NCI-H187 (cell line): ENCODE measurements around the gene C2CD4D.

Experiments
- DNase-seq, 2 experiments: peaks; one replicate each; lab custom pipeline; 2025; lab: John Stamatoyannopoulos, UW

Gene C2CD4D

DNA sequence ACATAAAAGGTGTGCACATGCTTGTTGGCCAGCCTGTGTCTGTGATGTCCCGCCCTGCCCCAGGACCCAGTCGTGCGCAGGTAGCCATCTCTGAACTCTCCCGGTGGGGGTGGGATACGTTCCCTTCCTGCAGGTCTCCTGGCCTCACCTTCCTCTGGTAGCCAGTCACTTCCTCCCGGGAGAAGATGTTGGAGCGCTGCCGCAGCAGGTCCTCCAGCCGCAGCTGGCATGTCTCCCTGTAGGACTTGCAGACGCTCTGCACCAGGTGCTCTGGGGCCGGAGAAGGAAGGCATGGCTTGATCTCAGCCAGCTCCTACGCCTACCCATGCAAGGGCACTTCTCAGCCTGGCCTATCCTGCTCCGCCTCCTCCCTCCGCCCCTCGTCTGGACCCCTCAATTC is 25.2 kb downstream of the C2CD4D start:
- no peak for DNase-seq

DNA sequence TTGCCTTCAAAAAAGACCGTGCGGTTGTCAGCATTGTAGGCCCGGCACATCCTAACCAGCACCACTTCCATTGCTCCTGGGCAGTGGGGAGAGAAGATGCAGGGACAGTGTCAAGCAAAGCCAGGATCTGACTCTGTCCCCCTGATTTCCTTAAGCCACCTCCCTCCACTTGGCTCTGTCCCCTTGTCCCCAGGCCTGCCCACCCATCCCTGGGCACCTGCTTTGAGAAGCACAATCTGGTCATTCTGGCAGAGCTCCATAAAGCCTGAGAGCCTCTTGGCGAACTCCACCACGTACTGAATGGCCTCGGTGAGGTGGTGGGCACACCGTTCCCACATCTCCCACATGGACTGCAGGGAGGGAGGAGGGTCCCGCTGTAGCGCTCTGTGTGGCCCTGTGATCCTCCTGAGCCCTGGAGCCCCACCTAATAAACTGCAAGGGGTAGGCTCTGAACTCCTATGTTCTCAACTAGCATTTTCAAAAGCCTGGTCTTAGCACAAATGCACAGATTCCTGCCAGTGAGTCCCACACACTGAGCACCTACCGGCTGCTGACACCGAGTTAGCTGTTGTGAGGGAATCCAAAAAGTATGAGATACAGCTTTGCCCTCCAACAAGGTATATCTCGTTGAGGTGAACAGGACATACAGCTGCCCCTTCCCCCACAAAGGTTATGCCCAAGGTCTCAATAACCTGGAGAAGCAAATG is 26.2 kb downstream of the C2CD4D start:
- no peak for DNase-seq

DNA sequence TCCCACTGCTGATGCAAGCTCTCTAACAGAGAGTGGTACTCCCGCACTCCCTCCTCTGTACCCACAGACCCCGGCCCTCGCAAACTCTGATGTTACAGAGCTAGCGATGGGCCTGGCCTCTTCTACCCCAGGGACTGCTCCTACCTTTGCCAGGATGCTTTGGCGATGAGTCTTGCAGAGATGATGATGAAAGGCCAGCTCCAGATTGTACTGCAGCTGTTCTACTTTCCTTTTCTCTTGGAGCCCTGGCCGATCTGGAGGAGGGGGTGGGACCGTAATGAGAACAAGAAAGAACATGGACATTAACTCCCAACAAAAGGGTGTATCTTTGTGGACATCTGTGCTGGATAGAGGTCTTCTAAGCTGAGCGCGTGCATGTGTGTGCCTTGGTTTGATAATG is 28.4 kb downstream of the C2CD4D start:
- DNase-seq: no peak

DNA sequence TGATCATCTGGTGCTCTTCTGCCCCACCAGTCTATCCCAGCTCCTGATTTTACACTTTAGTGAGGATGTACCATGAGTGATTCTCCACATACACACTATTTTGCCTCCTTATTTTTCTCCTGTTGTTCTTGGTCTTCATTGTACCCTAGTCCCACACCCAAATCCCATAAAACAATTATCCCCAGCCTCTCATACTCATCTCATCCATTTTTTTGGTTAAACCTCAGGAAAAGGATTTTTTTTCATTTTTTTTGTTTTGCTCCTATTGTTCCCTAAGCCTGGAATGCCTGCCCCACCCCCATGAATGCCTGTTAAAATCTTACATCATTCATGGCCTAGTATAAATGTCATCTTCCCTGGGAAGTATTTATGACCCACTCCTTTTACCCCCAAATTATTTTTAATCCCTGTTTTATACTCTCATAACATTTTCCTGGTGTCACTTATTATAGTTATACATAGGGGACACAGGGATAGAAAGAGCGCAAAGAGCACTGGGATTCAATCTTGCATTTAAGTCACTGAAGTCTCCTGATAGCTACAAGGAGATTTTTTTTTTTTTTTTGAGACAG is 29.5 kb downstream of the C2CD4D start:
- DNase-seq: no peak

DNA sequence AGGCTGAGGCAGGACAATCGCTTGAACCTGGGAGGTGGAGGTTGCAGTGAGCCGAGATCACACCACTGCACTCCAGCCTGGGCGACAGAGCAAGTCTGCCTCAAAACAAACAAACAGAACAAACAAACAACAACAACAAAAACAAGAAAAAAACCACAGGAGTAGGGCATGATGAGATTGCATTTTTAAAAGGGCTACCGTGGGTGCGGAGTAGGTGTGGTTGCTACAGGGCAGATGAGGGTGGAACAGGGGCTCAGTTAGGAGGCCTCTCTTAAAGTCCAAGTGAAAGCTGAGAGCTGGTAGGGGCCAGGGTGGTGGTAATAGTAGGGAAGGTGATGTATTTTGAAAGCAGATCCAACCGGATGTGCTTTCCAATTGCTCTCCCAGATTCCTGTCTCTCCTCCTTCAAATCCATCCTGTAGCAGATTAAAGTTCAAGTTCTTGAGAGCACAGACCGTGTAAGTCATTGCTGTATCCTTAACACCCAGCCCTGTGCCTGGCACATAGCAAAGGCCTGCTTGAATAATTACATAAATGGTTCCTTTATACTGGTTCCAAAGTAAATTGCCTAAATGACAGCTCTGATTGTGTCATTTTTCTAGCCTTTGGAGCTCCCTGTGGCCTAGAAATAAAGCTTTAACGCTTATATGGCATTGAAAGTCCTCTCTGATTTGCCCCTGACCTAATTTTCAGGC is 30.2 kb downstream of the C2CD4D start:
- no peak for DNase-seq

DNA sequence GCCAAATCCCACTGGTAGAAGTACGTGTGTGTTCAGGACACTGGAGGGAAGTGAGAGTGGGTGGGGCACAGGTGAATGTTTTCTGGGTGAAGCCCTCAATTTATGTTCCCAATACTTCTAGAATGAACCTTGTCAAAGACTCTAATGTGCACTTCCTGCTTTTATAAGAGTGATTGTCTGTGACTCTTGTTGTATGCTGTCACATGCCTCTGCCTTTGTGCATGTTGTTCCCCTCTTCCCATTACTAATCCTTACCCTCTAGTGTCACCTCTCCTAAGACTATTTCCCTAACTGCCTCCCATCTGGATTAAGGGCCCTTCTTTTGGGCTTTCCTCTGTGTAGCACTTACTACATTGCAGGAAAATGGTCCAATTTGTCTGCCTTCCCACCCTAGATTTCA is 31.9 kb downstream of the C2CD4D start:
- DNase-seq: no peak

DNA sequence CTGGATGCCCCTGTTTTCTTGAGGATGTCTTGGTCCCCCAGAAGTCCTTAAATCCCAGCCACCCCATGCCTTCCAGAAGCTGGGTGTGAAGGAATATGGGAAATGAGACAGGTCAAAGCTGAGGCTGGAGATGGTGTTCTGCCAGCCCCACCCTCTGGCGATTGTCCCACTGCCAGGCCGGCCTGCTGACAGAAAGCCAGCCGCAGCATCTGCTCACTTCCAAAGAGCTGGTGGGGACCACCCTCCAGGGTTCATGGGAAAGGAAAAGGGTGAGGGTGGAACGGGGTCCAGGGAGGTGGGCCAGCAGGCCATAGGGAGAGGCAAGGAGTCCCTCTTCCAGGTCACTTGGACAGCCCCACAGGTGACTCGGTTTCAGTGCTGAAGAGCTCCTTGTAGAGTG is 32.5 kb downstream of the C2CD4D start:
- DNase-seq: no peak

DNA sequence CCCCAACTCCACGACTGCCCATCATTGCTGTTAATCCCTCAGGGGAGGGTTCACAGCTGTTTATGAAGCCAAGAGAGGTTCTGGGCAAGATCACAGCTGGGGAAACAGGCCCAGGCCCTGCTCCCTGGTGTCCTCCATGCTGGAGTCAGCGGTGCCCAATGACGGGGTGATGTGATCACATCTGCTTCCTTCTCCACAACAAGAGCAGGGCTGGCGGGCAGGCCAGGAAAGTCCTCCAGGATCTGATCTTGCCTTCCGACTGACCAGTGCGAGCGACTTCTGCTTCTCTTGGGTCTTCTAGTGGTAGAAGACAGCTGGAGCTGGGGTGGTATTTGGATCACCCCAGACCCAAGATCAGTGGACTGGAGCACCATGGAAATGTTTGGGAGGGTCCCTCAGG is 33.5 kb downstream of the C2CD4D start:
- DNase-seq: no peak

DNA sequence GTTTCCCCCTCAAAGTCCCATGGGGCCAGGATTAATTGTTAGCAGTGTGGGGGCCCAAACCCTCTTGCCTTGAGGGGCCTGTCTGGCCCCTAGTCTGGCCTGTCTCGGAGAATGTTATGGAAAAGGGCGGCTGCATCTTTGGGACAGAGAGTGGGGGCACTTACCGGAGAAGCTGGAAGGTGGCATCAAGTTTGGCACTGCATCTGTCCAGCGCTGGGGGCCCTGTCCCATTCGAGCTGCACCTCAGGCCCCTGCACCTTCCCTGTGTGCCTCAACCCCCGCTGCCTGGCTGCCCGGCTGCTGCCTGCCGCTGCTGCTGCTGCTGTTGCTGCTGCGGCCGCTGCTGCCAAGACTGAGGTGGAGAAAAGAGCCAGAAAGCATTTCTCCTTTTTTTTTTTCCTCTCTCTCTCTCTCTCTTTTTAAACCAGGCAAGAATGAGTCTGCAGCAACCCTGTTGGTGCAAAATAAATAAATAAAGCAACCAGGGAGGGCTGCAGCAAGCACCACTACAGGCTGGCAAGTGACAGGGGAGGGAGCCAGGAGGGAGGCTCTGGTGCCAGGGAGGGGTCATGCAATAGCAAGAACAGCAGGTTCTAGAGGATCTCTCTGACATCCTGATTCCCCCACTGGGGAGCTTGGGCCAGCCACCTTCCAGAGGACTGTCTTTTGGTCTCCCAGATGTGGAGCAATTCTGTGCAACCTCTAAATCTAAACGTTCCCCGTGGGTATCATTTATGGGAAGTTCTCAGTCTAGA is 34.4 kb downstream of the C2CD4D start, which contains the start of gene LINGO4:
TSS of gene LINGO4 (minus strand) at position 354 of the 755 bp plus-strand sequence. CDS start 2,715 bp downstream, outside the sequence.
- no peak for DNase-seq

DNA sequence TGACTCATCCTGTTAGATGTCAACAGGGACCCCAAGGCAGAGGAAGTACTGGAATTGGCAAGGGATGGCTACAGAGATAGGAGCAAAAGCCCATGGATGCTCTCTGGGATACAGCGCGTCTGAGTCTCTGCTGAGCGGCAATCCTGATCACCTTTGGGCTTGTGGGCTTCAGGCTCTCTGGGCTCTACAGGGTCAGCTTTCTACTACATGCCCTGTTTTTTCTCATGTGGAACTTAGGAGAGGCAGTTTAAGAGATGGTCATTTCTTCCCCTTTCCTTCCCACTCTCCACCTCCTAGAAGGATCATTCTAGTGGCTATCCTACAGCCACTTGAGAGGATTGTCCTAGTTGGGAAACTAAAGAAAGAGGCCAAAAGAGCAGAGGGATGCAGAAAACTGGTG is 35.7 kb downstream of the C2CD4D start:
- no peak for DNase-seq

DNA sequence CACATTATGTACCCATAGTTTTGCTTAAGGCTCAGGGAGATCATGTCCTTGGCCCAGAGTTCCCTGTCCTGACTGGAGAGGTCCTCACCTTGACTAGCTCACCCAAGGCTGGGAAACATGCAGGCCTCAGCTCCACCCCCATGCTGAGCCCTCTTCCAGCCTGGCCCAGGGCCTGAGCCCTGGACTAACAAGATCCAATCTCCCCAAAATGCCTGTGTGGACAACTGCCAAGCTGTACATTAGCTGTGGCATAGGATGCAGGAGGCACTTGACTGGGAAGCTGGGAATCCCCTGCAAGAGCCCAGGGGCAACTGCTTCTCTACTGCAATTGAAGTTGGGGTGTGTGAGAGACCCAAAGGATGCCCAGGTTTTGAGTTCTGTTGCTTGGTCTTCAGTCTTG is 36.5 kb downstream of the C2CD4D start:
- DNase-seq: no peak

DNA sequence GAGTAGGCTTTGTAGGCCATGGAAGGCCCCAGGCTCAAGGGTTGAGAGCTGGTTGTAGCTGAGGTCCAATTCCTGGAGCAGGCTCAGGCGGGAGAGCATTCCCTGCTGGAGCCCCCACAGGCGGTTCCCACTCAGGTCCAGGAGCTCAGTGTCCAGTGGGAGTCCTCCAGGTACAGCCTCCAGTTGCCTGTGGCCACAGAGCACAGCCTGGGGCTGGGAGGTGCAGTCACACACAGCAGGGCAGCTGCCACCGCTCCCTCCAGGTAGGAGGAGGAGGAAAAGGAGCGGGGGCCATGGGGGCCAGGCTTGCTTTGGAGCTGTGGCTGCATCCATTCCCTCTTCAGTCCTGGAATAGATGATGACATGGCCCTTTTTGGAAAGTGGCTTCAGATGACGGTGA is 37.2 kb downstream of the C2CD4D start:
- DNase-seq: no peak

DNA sequence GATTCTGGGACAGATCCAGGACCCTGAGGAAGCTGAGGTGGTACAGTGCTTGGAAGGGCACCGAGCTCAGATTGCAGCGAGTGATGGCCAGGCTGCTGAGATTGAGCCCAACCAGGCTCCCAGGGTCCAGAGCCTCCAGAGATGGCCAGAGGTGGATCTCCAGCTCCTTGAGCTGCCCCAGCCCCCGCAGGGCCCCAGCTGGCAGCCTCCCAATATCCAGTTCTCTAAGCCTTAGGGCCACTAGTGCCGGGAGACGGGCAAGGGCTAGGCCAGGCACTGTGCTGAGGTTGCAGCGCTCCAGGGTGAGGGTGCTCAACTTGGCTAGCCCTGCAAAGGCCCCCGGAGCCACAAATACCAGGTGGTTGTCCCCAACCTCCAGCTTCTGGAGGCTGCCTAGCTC is 37.8 kb downstream of the C2CD4D start:
- no peak for DNase-seq

DNA sequence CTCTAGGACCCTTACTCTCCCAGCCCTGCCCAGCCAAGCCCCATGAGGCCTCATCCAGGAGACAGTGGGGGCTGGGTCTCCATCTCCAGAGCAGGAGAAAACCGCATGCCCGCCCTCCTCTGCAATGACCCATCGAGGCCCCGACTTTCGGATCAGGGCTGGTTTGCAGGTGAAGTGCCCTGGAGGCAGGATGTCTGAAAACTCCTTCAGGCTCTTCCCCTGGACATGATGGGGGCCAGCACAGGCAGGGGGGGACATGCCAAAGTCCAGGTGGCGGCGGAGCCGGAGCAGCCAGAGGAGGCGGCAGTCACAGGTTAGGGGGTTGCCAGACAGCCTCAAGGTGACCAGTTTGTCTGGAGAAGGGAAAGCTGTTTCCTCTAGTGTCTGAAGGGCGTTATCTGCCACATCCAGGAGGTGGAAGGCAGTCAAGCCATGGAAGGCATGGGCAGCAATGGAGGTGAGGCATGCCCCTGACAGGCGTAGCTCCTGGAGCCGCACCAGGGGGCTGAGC is 38.3 kb downstream of the C2CD4D start:
- no peak for DNase-seq

DNA sequence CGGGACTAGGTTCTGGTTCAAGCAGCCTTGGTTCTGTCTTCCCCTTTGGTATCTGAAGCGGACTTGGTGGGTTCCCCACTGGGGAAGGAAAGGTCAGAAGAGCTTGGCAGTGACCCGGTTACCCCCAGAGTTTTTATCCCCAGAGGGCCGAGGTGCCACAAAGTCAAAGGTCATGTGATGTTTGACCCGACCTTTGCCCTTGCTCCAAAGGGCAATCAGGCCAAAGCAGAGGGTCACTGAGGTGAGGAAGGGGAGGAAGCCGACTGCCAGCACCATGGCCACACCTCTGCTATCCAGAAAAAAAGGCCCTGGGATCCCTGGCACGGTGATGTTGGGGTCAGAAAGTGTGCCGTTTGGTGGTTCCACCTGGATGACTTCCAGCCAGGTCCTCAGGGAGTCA is 38.8 kb downstream of the C2CD4D start:
- DNase-seq: no peak

DNA sequence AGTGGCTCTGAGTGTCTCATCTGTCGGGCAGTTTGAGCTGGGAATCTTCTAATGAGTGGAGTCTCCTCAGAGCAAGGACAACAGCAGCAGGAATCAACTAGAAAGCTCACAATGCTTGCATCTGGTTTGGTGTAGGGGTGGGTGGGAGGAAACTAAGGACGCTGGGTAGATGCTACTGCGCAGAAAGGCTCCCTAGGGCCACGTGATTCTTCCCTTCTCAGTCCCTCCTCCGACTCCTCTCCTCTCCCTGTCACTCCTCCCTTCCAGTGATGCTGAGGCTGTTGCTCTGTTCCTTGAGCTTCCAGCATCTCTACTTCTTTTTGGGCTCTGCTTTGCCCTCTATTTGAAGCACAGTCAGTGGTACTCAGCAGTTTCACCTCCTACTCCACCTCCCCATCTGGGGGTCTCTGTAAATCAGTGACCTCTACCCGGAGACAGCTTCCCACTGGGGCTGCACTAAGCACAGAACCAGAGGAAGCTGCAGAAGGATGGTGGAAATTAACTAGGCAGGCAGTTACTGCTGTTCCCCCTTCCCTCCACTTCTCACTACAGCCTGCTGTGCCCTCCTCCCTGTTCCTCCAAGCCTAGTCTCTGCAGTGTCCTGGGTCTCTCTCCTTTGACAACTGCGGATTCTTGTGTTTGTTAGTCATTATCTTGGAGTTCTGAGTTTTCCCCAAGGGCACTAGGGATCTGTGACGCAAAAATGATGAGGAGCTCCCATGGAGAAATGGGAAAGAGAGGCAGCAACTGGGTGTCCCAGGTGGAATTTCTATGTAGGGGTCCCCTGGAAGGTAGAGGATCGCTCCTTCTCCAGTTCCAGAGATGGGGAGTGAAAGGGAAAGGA is 40.2 kb downstream of the C2CD4D start:
- no peak for DNase-seq

DNA sequence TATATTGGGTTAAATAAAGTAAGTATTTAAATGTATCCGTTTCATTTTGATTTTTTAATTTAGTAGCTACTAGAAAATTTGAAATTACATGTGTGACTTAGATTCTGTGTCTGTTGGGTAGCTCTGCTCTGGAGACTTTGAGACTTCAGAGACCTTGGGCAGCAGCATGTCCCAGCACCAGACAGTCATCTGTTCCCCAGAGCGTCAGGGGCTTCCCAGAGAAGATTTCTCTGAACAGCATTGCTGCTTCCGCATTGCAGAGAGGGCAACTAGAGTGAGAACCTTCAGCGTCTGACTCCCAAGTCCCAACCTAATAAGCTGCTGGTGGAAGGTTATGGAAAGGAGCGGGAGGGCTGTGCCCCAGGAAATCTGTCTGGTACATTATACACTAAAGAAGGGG is 41.0 kb downstream of the C2CD4D start:
- no peak for DNase-seq

DNA sequence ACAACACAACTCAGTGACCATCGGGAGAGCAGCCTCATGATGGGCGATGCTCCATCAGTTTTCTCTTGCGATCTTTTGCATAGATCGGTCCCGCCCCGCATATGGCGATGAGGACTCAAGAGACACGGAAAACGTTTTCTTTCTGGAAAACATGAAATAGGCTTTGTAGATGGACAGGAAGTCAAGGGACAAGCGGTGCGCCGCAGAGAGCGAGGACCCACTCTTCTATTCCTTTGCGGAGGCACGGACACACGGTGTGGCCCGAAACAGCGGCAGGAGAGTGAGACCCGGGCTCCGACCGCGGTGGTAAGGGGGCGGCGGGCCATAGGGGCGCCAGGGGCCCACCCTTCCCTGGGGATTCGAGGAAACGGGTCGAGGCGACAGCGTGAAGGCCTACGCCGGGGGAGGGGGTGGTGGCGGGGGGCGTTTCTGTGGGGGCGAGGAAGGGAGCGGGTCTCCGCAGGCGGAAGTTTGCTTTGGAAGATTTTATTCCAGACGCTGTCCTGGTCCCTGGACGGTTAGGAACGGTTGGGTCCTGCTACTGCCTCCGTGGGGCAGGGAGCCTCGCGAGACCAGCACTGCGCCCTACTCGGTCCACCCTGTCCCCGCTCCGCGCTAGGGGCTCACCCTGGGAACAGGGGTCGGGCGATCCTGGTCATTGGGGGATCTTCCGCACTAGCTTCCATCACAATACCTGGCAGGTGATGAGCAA is 48.5 kb downstream of the C2CD4D start:
- DNase-seq: no peak

DNA sequence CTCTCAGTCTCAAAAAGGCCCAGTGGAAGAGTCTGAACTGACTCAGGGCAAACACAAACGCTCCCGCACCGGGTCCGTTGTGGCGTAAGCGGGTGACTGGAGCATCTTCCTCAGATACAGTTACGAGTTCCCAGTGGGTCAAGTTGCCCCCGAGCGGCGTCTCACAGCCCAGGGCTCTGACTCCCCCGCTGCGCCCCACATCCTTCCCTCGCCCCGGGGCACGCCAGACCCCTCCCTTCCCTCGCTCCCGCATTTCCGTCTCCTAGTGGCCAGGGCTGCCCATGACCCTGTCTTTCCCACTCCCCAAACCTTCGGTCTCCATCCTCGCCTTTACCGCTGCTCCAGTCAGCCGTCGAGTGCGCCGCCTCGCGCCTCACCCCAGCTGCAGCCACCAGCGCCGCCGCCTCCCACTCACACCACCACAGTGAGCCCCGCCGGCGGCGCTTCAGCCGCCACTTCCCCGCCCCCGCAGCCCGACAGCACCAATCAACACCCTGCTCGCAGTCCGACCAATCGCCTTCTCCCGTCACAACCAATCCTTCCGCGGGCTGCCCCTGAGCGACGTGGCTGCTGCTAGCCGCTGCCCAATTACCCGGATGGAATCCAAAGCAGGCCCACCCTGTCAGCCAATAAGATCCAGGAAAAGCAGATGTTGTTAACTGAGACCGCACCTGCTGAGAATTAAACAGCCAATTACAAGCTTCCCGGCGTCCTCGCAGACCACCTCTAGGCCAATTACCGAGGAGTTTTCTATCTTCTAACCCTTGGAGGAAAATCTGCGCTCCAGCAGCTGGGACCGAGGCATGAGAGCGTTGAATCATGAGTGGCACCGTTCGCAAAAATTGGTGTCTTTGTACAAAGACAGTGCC is 49.3 kb downstream of the C2CD4D start, which contains the start of gene TDRKH:
TSS of gene TDRKH (minus strand) at position 430 of the 869 bp plus-strand sequence. CDS start 7,478 bp downstream, outside the sequence.
- peak; percentile 100 for DNase-seq
